WTC11 (cell line): ENCODE measurements around the gene PIPOX. TPM values are rescaled to one million over a fixed set of nuclear protein-coding genes. Genes with fewer than 3 reads are reported as not detected.
A peak's percentile ranks its signal among the peaks of the same experiment; 100 is the strongest.

Experiments
- ATAC-seq: fragments of 200-7000 bp; cut with Tn5 transposase; 2 replicates; pipeline ENCODE4 v1.10.0; 2021; ENCODE audit warnings: mild to moderate bottlenecking, moderate library complexity
- CTCF ChIA-PET: fragments of 300-600 bp; sonication (Branson Sonifier 250); formaldehyde crosslinking; loops from one replicate; lab custom pipeline; 2021; ENCODE audit warnings: antibody characterized with exemption; lab: Charles Lee
- POLR2A ChIA-PET: fragments of 350-600 bp; sonication (Branson Sonifier 250); formaldehyde crosslinking; loops from one replicate; lab custom pipeline; 2021; ENCODE audit warnings: antibody characterized with exemption; lab: Charles Lee
- DNase-seq: peaks from one replicate; pipeline ENCODE4 v3.0.0; 2021; ENCODE audit warnings: low spot score
- H3K27ac Mint-ChIP-seq: 2 replicates; pipeline ENCODE4 v1.8.0; 2021; ENCODE audit warnings: mixed read lengths
- H3K27me3 Mint-ChIP-seq: 2 replicates; pipeline ENCODE4 v1.8.0; 2021; ENCODE audit warnings: low read depth, mild to moderate bottlenecking, moderate library complexity, mixed read lengths
- H3K36me3 Mint-ChIP-seq: 2 replicates; pipeline ENCODE4 v1.8.0; 2021; ENCODE audit warnings: mixed read lengths
- H3K4me1 Mint-ChIP-seq: 2 replicates; pipeline ENCODE4 v1.8.0; 2022; ENCODE audit warnings: mixed read lengths
- H3K4me3 Mint-ChIP-seq: 2 replicates; pipeline ENCODE4 v1.8.0; 2021; ENCODE audit warnings: mild to moderate bottlenecking, moderate library complexity, mixed read lengths
- H3K9me3 Mint-ChIP-seq: 2 replicates; pipeline ENCODE4 v1.8.0; 2021; ENCODE audit warnings: mixed read lengths
- ATF6 ChIP-seq: sonication (generic); formaldehyde crosslinking; IDR thresholded peaks from 2 replicates; pipeline ENCODE4 v1.8.1; 2023; ENCODE audit warnings: mild to moderate bottlenecking, missing genetic modification reagents
- CREM ChIP-seq: sonication (generic); formaldehyde crosslinking; IDR thresholded peaks from 2 replicates; pipeline ENCODE4 v1.8.1; 2022; ENCODE audit warnings: mild to moderate bottlenecking, missing genetic modification reagents, moderate library complexity
- E2F1 ChIP-seq: sonication (generic); formaldehyde crosslinking; IDR thresholded peaks from 2 replicates; pipeline ENCODE4 v1.8.0; 2022; ENCODE audit warnings: mild to moderate bottlenecking, missing genetic modification reagents
- ESRRA ChIP-seq: sonication (generic); formaldehyde crosslinking; IDR thresholded peaks from 2 replicates; pipeline ENCODE4 v1.8.1; 2022; ENCODE audit warnings: mild to moderate bottlenecking, missing genetic modification reagents, borderline replicate concordance
- ETV6 ChIP-seq: sonication (generic); formaldehyde crosslinking; IDR thresholded peaks from 2 replicates; pipeline ENCODE4 v1.8.1; 2022; ENCODE audit warnings: mild to moderate bottlenecking, missing genetic modification reagents
- FOXJ3 ChIP-seq: sonication (generic); formaldehyde crosslinking; IDR thresholded peaks from 2 replicates; pipeline ENCODE4 v1.9.0; 2021; ENCODE audit warnings: missing genetic modification reagents, mild to moderate bottlenecking, borderline replicate concordance
- FOXP1 ChIP-seq: sonication (generic); formaldehyde crosslinking; IDR thresholded peaks from 2 replicates; pipeline ENCODE4 v1.8.0; 2022; ENCODE audit warnings: missing genetic modification reagents, mild to moderate bottlenecking, moderate library complexity, borderline replicate concordance
- GABPB1 ChIP-seq: sonication (generic); formaldehyde crosslinking; IDR thresholded peaks from 2 replicates; pipeline ENCODE4 v1.8.1; 2023; ENCODE audit warnings: mild to moderate bottlenecking, missing genetic modification reagents
- GRHL2 ChIP-seq: fragments of 250-450 bp; sonication (Bioruptor Pico); IDR thresholded peaks from 2 replicates; pipeline ENCODE4 v1.8.0; 2022; ENCODE audit warnings: mild to moderate bottlenecking, moderate library complexity; ENCODE audit not compliant: insufficient replicate concordance, severe bottlenecking
- HMGA2 ChIP-seq: fragments of 250-450 bp; sonication (Bioruptor Pico); IDR thresholded peaks from 2 replicates; pipeline ENCODE4 v1.4.0; 2021; ENCODE audit warnings: mild to moderate bottlenecking, moderate library complexity
- IRF2 ChIP-seq: sonication (generic); formaldehyde crosslinking; IDR thresholded peaks from 2 replicates; pipeline ENCODE4 v1.8.0; 2022; ENCODE audit warnings: low read depth, missing genetic modification reagents, borderline replicate concordance
- NR3C1 ChIP-seq: sonication (generic); formaldehyde crosslinking; conservative IDR thresholded peaks from 2 replicates; pipeline ENCODE4 v1.8.1; 2023; ENCODE audit warnings: low read depth, mild to moderate bottlenecking, missing genetic modification reagents
- PRRX2 ChIP-seq: fragments of 250-450 bp; sonication (Bioruptor Pico); IDR thresholded peaks from 2 replicates; pipeline ENCODE4 v1.8.0; 2021; ENCODE audit warnings: mild to moderate bottlenecking
- SMAD4 ChIP-seq: sonication (generic); formaldehyde crosslinking; IDR thresholded peaks from 2 replicates; pipeline ENCODE4 v1.8.0; 2022; ENCODE audit warnings: mild to moderate bottlenecking, missing genetic modification reagents
- SP1 ChIP-seq: sonication (generic); formaldehyde crosslinking; conservative IDR thresholded peaks from 2 replicates; pipeline ENCODE4 v1.8.1; 2022; ENCODE audit warnings: missing genetic modification reagents
- TEAD4 ChIP-seq: sonication (generic); formaldehyde crosslinking; IDR thresholded peaks from 2 replicates; pipeline ENCODE4 v1.8.0; 2022; ENCODE audit warnings: mild to moderate bottlenecking, missing genetic modification reagents
- USF1 ChIP-seq: sonication (generic); formaldehyde crosslinking; IDR thresholded peaks from 2 replicates; pipeline ENCODE4 v1.8.0; 2022; ENCODE audit warnings: mild to moderate bottlenecking, missing genetic modification reagents
- ZNF396 ChIP-seq: fragments of 250-450 bp; sonication (Bioruptor Pico); IDR thresholded peaks from 2 replicates; pipeline ENCODE4 v1.8.0; 2021; ENCODE audit warnings: mild to moderate bottlenecking, moderate library complexity, borderline replicate concordance
- ZNF423 ChIP-seq: fragments of 250-450 bp; sonication (Bioruptor Pico); IDR thresholded peaks from 2 replicates; pipeline ENCODE4 v2.1.2; 2022; ENCODE audit warnings: mild to moderate bottlenecking, moderate library complexity
- total RNA-seq: library from RNA; stranded (reverse); gene quantifications from 3 replicates; pipeline ENCODE4 v1.2.3, GENCODE V29; 2021
- TF ChIP-seq, protein P1 (sequence below): sonication (generic); formaldehyde crosslinking; IDR thresholded peaks from 2 replicates; pipeline ENCODE4 v1.8.1; 2023; ENCODE audit warnings: mild to moderate bottlenecking, missing genetic modification reagents, moderate library complexity
- TF ChIP-seq, protein P2 (sequence below): fragments of 250-450 bp; sonication (Bioruptor Pico); IDR thresholded peaks from 2 replicates; pipeline ENCODE4 v1.9.0; 2021; ENCODE audit warnings: mild to moderate bottlenecking
- TF ChIP-seq, protein P3 (sequence below): sonication (generic); formaldehyde crosslinking; IDR thresholded peaks from 2 replicates; pipeline ENCODE4 v1.8.1; 2022; ENCODE audit warnings: low read depth, missing genetic modification reagents, borderline replicate concordance
- TF ChIP-seq, protein P4 (sequence below): sonication (generic); formaldehyde crosslinking; IDR thresholded peaks from 2 replicates; pipeline ENCODE4 v1.8.0; 2022; ENCODE audit warnings: mild to moderate bottlenecking, missing genetic modification reagents
- TF ChIP-seq, protein P5 (sequence below): fragments of 250-450 bp; sonication (Bioruptor Pico); IDR thresholded peaks from 2 replicates; pipeline ENCODE4 v1.9.0; 2021; ENCODE audit warnings: mild to moderate bottlenecking, borderline replicate concordance

Gene PIPOX
- total RNA-seq, 1 experiment from 2014 or later, result 34.2 TPM

- TF ChIP-seq, protein P1, sequence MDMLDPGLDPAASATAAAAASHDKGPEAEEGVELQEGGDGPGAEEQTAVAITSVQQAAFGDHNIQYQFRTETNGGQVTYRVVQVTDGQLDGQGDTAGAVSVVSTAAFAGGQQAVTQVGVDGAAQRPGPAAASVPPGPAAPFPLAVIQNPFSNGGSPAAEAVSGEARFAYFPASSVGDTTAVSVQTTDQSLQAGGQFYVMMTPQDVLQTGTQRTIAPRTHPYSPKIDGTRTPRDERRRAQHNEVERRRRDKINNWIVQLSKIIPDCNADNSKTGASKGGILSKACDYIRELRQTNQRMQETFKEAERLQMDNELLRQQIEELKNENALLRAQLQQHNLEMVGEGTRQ (CRISPR knock-in tag), result no peak
- TF ChIP-seq SMAD4 (CRISPR knock-in tag) (no peak), IRF2 (CRISPR knock-in tag) (no peak), FOXP1 (CRISPR knock-in tag) (no peak)
- TF ChIP-seq, protein P2, sequence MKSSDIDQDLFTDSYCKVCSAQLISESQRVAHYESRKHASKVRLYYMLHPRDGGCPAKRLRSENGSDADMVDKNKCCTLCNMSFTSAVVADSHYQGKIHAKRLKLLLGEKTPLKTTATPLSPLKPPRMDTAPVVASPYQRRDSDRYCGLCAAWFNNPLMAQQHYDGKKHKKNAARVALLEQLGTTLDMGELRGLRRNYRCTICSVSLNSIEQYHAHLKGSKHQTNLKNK, result no peak
Measured at GRCh38 chr17:29070308-29070707, 27.4 kb downstream of the PIPOX start (continued).

DNA sequence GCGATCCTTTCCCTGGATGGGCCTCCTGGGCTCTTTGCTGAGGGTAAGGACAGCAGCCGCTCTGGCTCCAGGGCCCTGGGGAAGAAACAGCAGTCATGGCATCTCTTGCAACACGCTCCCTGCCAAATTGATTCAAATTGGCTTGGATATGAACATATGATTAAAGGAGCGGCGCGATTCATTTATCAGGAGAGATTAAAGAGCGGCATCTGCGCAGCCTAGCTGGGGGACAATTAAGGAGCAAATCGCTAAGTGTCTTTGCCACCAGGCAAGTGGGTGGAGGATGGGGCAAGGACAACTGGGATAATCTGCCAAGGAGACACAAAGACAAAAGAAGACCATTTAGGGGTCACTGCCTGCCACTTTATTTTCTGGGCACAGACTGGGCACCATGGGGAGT lies 27.8 kb downstream of the PIPOX start:
- Mint-ChIP-seq H3K4me3 (no peak overlapping the region), H3K9me3 (no peaks in the 10 kb centered on the region), H3K27ac (peak overlapping the region; percentile 22; the same call in 1 of the 2 replicates), H3K4me1 (peaks cover 46% of the 10 kb centered on the region), H3K36me3 (no peaks in the 10 kb centered on the region), H3K27me3 (peaks cover 12% of the 10 kb centered on the region)
- ChIA-PET POLR2A (no interaction called here), CTCF (interaction anchor here (1.0 to 4.1 kb wide), 7 partner anchors 11 to 106 kb away, joined by 3 to 19 read pairs (median 5); no protein-coding TSS in a partner anchor)
- TF ChIP-seq PRRX2 (CRISPR knock-in tag) (no peak), ETV6 (CRISPR knock-in tag) (no peak), SP1 (CRISPR knock-in tag) (no peak), E2F1 (CRISPR knock-in tag) (no peak), CREM (CRISPR knock-in tag) (no peak), ESRRA (CRISPR knock-in tag) (no peak), ZNF423 (no peak), HMGA2 (no peak), FOXJ3 (CRISPR knock-in tag) (no peak), USF1 (CRISPR knock-in tag) (no peak), TEAD4 (no peak), ATF6 (CRISPR knock-in tag) (no peak), GRHL2 (CRISPR knock-in tag) (no peak), SMAD4 (CRISPR knock-in tag) (no peak), GABPB1 (no peak), NR3C1 (CRISPR knock-in tag) (no peak), ZNF396 (CRISPR knock-in tag) (no peak)
- TF ChIP-seq, protein P3, sequence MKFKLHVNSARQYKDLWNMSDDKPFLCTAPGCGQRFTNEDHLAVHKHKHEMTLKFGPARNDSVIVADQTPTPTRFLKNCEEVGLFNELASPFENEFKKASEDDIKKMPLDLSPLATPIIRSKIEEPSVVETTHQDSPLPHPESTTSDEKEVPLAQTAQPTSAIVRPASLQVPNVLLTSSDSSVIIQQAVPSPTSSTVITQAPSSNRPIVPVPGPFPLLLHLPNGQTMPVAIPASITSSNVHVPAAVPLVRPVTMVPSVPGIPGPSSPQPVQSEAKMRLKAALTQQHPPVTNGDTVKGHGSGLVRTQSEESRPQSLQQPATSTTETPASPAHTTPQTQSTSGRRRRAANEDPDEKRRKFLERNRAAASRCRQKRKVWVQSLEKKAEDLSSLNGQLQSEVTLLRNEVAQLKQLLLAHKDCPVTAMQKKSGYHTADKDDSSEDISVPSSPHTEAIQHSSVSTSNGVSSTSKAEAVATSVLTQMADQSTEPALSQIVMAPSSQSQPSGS, result no peak
- TF ChIP-seq, protein P4, sequence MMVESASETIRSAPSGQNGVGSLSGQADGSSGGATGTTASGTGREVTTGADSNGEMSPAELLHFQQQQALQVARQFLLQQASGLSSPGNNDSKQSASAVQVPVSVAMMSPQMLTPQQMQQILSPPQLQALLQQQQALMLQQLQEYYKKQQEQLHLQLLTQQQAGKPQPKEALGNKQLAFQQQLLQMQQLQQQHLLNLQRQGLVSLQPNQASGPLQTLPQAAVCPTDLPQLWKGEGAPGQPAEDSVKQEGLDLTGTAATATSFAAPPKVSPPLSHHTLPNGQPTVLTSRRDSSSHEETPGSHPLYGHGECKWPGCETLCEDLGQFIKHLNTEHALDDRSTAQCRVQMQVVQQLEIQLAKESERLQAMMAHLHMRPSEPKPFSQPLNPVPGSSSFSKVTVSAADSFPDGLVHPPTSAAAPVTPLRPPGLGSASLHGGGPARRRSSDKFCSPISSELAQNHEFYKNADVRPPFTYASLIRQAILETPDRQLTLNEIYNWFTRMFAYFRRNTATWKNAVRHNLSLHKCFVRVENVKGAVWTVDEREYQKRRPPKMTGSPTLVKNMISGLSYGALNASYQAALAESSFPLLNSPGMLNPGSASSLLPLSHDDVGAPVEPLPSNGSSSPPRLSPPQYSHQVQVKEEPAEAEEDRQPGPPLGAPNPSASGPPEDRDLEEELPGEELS, result no peak
- TF ChIP-seq, protein P5, sequence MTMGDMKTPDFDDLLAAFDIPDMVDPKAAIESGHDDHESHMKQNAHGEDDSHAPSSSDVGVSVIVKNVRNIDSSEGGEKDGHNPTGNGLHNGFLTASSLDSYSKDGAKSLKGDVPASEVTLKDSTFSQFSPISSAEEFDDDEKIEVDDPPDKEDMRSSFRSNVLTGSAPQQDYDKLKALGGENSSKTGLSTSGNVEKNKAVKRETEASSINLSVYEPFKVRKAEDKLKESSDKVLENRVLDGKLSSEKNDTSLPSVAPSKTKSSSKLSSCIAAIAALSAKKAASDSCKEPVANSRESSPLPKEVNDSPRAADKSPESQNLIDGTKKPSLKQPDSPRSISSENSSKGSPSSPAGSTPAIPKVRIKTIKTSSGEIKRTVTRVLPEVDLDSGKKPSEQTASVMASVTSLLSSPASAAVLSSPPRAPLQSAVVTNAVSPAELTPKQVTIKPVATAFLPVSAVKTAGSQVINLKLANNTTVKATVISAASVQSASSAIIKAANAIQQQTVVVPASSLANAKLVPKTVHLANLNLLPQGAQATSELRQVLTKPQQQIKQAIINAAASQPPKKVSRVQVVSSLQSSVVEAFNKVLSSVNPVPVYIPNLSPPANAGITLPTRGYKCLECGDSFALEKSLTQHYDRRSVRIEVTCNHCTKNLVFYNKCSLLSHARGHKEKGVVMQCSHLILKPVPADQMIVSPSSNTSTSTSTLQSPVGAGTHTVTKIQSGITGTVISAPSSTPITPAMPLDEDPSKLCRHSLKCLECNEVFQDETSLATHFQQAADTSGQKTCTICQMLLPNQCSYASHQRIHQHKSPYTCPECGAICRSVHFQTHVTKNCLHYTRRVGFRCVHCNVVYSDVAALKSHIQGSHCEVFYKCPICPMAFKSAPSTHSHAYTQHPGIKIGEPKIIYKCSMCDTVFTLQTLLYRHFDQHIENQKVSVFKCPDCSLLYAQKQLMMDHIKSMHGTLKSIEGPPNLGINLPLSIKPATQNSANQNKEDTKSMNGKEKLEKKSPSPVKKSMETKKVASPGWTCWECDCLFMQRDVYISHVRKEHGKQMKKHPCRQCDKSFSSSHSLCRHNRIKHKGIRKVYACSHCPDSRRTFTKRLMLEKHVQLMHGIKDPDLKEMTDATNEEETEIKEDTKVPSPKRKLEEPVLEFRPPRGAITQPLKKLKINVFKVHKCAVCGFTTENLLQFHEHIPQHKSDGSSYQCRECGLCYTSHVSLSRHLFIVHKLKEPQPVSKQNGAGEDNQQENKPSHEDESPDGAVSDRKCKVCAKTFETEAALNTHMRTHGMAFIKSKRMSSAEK, result no peak
- TF ChIP-seq, all 79 proteins: peak for 0
- DNase-seq (no peak), ATAC-seq (no peak)
